Natural killer cell (primary cell): ENCODE data around the gene AP1G2. TPM values are rescaled to one million over a fixed set of nuclear protein-coding genes. Genes with fewer than 3 reads are reported as not detected.

Experiments used
- ATAC-seq, 3 donors: fragments of 150-1000 bp in 2 of 3; fragments of 200-7000 bp in 1 of 3; cut with Tn5 transposase; 1 replicate in 1 of 3; 2 replicates in 2 of 3; pipeline ENCODE4 v1.10.0; 2021; ENCODE audit warnings: mild to moderate bottlenecking in 2 of 3, moderate library complexity in 2 of 3
- DNase-seq, 2 donors: peaks; one replicate each; pipeline versions ENCODE4 v3.0.0 to v3.0.0-alpha.2; 2013 to 2021; ENCODE audit warnings: mixed read lengths in 1 of 2
- H3K27ac ChIP-seq: one replicate; pipeline ENCODE4 v1.5.1; 2013; ENCODE audit warnings: mild to moderate bottlenecking, low read length
- H3K27me3 ChIP-seq: one replicate; pipeline ENCODE4 v1.6.1; 2013; ENCODE audit warnings: low read length; ENCODE audit not compliant: control insufficient read depth, insufficient read depth
- H3K36me3 ChIP-seq: one replicate; pipeline ENCODE4 v1.6.1; 2013; ENCODE audit warnings: low read length; ENCODE audit not compliant: control insufficient read depth, insufficient read depth
- H3K4me1 ChIP-seq: one replicate; pipeline ENCODE4 v1.6.1; 2013; ENCODE audit warnings: low read length; ENCODE audit not compliant: control insufficient read depth, insufficient read depth
- H3K4me3 ChIP-seq: one replicate; pipeline ENCODE4 v1.5.1; 2013; ENCODE audit warnings: low read length
- H3K9me3 ChIP-seq: one replicate; pipeline ENCODE4 v1.6.1; 2013; ENCODE audit warnings: low read length; ENCODE audit not compliant: control insufficient read depth, insufficient read depth
- H3K27ac Mint-ChIP-seq, 2 donors: one replicate each; pipeline ENCODE4 v1.8.0; 2022; ENCODE audit warnings: mild to moderate bottlenecking in 2 of 2, mixed read lengths in 2 of 2, moderate library complexity in 1 of 2
- H3K27me3 Mint-ChIP-seq, 2 donors: one replicate each; pipeline ENCODE4 v1.8.0; 2022; ENCODE audit warnings: low read depth in 2 of 2, mixed read lengths in 2 of 2
- H3K36me3 Mint-ChIP-seq: one replicate; pipeline ENCODE4 v1.8.0; 2022; ENCODE audit warnings: mixed read lengths
- H3K4me1 Mint-ChIP-seq, 2 donors: one replicate each; pipeline ENCODE4 v1.8.0; 2022; ENCODE audit warnings: mixed read lengths in 2 of 2
- H3K4me3 Mint-ChIP-seq: one replicate; pipeline ENCODE4 v1.8.0; 2022; ENCODE audit warnings: mild to moderate bottlenecking, moderate library complexity, mixed read lengths
- H3K9me3 Mint-ChIP-seq, 2 donors: one replicate each; pipeline ENCODE4 v1.8.0; 2022; ENCODE audit warnings: mixed read lengths in 2 of 2
- WGBS: methylation state at CpG from one replicate; pipeline ENCODE4 v1.1.7; 2013; ENCODE audit warnings: missing lambda C conversion rate; ENCODE audit not compliant: insufficient coverage; 5-methylcytosine and 5-hydroxymethylcytosine counted together
- intact Hi-C: fragments of 100-400 bp; cut with micrococcal nuclease; formaldehyde crosslinking; loops from one replicate; pipeline ENCODE4 v1.14.2; 2022
- total RNA-seq, 4 donors: library from RNA; stranded (reverse); fragments of 120-200 nt in 1 of 4; gene quantifications; one replicate each; pipeline versions ENCODE4 v1.2.3 to v1.2.4, GENCODE V29; 2013 to 2022
- TF ChIP-seq, protein P1 (sequence below): fragments of 200-600 bp; IDR thresholded peaks from one replicate; pipeline ENCODE4 v1.8.0; 2022; ENCODE audit warnings: antibody characterized with exemption

Gene AP1G2
- total RNA-seq, 3 donors from 2014 or later (not counting 1 experiment from before 2014, with no cell fraction given), result 219 to 296 (median 259) TPM

DNA sequence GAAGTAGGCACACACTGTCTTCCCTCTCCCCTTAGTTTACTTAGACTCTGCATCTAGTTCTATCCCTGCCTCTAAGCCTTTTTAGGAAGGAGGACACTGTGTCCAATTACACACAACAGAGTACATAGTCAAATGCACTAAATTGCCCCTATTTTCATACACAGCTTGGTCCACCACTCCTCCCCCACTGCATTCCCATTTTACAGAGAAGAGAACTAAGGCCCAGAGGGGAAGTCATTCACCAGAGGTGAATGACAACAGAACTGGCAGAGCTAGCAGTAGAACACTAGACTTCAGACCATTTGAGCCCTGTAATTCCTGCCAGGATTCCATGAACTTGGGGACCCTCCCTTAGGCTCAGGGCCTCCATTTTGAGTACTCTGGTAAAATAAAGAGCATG, 12.1 kb upstream of the AP1G2 start:
- Mint-ChIP-seq H3K9me3 (no peaks in the 10 kb centered on the region), H3K27me3 (peaks cover 43 to 52% of the 10 kb centered on the region in 2 donors), H3K36me3 (no peaks in the 10 kb centered on the region), H3K4me1 (peaks cover 5 to 13% of the 10 kb centered on the region in 2 donors), H3K27ac (no peak overlapping the region), H3K4me3 (no peak overlapping the region)
- intact Hi-C loops, result no loop called here
- Histone ChIP-seq H3K27ac (no peak overlapping the region), H3K4me3 (no peak overlapping the region), H3K36me3 (no peaks in the 10 kb centered on the region), H3K27me3 (peaks cover 21% of the 10 kb centered on the region), H3K4me1 (peaks cover 16% of the 10 kb centered on the region), H3K9me3 (no peaks in the 10 kb centered on the region)
- TF ChIP-seq, protein P1, sequence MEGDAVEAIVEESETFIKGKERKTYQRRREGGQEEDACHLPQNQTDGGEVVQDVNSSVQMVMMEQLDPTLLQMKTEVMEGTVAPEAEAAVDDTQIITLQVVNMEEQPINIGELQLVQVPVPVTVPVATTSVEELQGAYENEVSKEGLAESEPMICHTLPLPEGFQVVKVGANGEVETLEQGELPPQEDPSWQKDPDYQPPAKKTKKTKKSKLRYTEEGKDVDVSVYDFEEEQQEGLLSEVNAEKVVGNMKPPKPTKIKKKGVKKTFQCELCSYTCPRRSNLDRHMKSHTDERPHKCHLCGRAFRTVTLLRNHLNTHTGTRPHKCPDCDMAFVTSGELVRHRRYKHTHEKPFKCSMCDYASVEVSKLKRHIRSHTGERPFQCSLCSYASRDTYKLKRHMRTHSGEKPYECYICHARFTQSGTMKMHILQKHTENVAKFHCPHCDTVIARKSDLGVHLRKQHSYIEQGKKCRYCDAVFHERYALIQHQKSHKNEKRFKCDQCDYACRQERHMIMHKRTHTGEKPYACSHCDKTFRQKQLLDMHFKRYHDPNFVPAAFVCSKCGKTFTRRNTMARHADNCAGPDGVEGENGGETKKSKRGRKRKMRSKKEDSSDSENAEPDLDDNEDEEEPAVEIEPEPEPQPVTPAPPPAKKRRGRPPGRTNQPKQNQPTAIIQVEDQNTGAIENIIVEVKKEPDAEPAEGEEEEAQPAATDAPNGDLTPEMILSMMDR, result no peak
- DNase-seq, result no peak
- ATAC-seq, result no peak

DNA sequence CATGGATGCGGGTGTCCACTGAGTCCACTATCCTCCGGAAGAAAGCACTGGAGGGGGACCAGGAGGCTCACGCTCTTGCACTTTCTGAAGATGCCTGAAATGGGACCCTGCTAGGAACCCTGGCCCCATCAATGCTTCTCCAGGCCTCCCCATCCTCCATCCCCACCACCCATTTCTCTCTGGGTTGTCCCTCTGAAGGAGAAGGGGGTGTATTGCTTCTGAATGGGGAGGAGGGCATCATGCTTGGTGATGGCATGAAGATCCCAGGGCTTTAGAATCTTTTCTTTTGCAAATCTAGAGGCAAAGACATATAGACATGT, 11.7 kb upstream of the AP1G2 start:
- Histone ChIP-seq H3K9me3 (no peaks in the 10 kb centered on the region), H3K27me3 (peaks cover 21% of the 10 kb centered on the region), H3K36me3 (no peaks in the 10 kb centered on the region), H3K4me3 (no peak overlapping the region), H3K27ac (no peak overlapping the region), H3K4me1 (peaks cover 16% of the 10 kb centered on the region)
- TF ChIP-seq, protein P1, result no peak
- intact Hi-C loops, result no loop called here
- no peak overlapping the region for H3K27ac Mint-ChIP-seq
- DNase-seq (no peak), ATAC-seq (no peak)
- WGBS, result 88% methylated on average over 3 of the region's 3 CpGs
- H3K36me3 Mint-ChIP-seq, result no peaks in the 10 kb centered on the region
- peaks cover 45 to 50% of the 10 kb centered on the region in 2 donors for H3K27me3 Mint-ChIP-seq
- peaks cover 5 to 13% of the 10 kb centered on the region in 2 donors for H3K4me1 Mint-ChIP-seq
- no peak overlapping the region for H3K4me3 Mint-ChIP-seq
- no peaks in the 10 kb centered on the region for H3K9me3 Mint-ChIP-seq

DNA sequence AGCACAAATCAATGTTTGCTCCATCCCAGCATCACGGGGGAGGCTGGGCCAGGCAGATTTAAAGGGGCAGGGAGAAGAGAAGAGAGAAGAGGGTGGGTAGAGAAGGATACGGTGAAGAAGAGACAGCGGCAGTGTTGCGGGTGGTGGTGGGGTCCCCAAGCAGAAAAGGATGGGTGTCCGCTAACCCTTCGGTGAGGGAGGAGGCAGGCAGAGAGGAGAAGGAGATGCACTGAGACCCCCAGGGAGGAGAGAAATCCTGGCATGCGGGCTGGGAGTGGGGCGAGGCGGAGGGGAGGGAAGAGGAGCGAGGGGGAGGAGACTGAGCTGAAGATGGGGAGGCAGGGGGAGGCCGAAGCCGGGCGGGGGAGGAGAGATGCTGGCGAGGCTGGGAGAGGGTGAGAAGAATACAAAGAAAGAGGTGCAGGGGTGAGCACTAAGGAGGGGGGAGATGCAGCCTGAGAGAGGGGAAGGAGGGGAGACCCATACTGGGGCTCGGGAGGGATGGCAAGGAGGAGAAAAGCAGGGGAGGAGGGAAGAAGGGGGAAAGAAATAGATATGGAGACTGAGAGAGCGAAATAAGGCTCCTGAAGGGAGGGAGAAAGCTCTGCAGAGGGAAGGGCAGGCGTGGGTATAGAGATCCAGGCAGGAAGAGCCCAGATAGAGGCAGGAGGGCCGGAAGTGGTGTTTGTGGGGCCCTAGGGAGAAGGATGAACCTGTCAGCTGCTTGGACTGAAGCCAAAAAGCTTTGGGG, 11.1 kb upstream of the AP1G2 start, which contains the start of gene JPH4:
Gene JPH4, minus strand, starts transcription at position 231 of the 751 bp plus-strand sequence. CDS start 1,337 bp downstream, outside the sequence.
- ATAC-seq, result no peak
- intact Hi-C loops, result no loop called here
- Histone ChIP-seq H3K36me3 (no peaks in the 10 kb centered on the region), H3K9me3 (no peaks in the 10 kb centered on the region), H3K4me3 (no peak within 1 kb of the TSS), H3K27ac (no peak within 1 kb of the TSS), H3K27me3 (peaks cover 21% of the 10 kb centered on the region), H3K4me1 (peaks cover 16% of the 10 kb centered on the region)
- H3K4me3 Mint-ChIP-seq, result no peak within 1 kb of the TSS
- DNase-seq, result peak in 1 of 2 donors; percentile 9
- TF ChIP-seq, protein P1, result no peak
- peaks cover 5 to 13% of the 10 kb centered on the region in 2 donors for H3K4me1 Mint-ChIP-seq
- H3K27me3 Mint-ChIP-seq, result peaks cover 42 to 45% of the 10 kb centered on the region in 2 donors
- WGBS, result 44% methylated on average over 18 of the region's 18 CpGs
- no peak within 1 kb of the TSS for H3K27ac Mint-ChIP-seq
- H3K36me3 Mint-ChIP-seq, result no peaks in the 10 kb centered on the region
- H3K9me3 Mint-ChIP-seq, result no peaks in the 10 kb centered on the region
